Upper lobe of left lung (tissue), 4 donors: ENCODE measurements around the gene GLIPR2.

Source experiments
- POLR2AphosphoS5 ChIP-seq, 2 donors: sonication (generic); formaldehyde crosslinking; IDR thresholded peaks; one replicate each; pipeline ENCODE4 v1.5.1; 2017; ENCODE audit warnings: antibody characterized with exemption in 2 of 2
- TF ChIP-seq, protein P1 (sequence below), 6 experiments: fragments of 450-650 bp in 4 of 6; fragments of 200-600 bp in 2 of 6; sonication (generic) in 2 of 6; IDR thresholded peaks; one replicate each; pipeline ENCODE4 v1.5.1; 2016 to 2019; ENCODE audit warnings: antibody characterized with exemption in 6 of 6

DNA sequence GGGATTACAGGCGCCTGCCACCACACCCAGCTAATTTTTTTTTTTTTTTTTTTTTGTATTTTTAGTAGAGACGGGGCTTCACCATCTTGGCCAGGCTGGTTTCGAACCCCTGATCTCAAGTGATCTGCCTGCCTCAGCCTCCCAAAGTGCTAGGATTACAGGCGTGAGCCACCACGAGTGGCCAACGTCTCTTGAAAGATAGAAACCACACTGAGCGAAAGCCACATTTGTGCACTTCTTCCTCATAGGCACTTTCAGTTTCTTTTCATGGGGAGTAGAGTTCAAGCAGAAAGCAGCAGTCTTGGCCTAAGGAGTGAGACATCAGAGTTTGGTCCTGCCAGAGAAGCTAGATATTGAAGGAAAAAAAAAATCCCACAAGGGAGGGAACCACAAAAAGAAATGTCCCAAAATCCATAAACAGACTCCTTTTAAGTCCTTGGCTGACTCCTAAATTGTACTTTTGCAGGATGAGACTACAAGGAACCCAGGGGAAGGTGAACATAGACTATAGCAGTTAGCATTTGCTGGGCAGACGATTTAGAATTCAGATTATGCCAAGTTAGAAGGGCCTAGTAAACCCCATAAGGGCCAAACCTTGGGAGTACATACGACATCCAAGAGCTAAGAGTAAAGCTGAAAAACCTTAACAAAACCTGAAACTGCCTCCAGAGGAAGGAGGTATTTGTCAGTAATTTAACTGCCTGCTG, 43.9 kb upstream of the GLIPR2 start:
- TF ChIP-seq POLR2AphosphoS5 (IDR thresholded peaks at IDR 0.05): no peak
- TF ChIP-seq, protein P1, sequence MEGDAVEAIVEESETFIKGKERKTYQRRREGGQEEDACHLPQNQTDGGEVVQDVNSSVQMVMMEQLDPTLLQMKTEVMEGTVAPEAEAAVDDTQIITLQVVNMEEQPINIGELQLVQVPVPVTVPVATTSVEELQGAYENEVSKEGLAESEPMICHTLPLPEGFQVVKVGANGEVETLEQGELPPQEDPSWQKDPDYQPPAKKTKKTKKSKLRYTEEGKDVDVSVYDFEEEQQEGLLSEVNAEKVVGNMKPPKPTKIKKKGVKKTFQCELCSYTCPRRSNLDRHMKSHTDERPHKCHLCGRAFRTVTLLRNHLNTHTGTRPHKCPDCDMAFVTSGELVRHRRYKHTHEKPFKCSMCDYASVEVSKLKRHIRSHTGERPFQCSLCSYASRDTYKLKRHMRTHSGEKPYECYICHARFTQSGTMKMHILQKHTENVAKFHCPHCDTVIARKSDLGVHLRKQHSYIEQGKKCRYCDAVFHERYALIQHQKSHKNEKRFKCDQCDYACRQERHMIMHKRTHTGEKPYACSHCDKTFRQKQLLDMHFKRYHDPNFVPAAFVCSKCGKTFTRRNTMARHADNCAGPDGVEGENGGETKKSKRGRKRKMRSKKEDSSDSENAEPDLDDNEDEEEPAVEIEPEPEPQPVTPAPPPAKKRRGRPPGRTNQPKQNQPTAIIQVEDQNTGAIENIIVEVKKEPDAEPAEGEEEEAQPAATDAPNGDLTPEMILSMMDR (IDR thresholded peaks at IDR 0.05): no peak
